Liver (tissue), 3 donors: ENCODE measurements around the gene IMPG1.

Experiments used
- CTCF ChIP-seq: fragments of 150-350 bp; IDR thresholded peaks from 2 replicates; pipeline ENCODE4 v1.5.1; 2017; ENCODE audit warnings: improper control_type of control experiment, low read depth, low read length; ENCODE audit not compliant: missing input control
- FOXA1 ChIP-seq: IDR thresholded peaks from 2 replicates; pipeline ENCODE4 v1.6.1; 2016; ENCODE audit warnings: antibody characterized with exemption
- SP1 ChIP-seq: IDR thresholded peaks from 2 replicates; pipeline ENCODE4 v1.6.1; 2018; ENCODE audit warnings: antibody characterized with exemption, mild to moderate bottlenecking
- donor health status: healthy.
- donor health status: healthy.

DNA sequence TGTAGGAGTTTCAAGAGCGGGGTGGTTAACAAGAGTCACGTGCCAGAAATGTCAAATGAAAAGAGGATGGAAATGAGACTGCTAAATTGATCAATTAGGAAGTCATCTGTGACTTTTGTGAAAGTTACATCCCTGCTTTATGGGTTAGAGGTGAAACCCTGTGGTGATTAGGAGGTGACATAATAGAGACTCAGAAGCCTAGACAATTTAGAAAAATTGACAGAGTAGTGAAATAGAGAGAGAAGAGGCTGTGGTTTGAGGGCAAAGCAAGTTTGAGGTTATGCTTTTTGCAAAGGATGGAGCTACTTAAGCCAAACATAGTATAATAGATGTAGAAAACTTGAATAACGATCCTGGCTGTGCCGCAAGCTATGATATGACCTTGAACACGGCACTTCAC, 71.8 kb downstream of the IMPG1 start:
- TF ChIP-seq FOXA1, result no peak
- TF ChIP-seq SP1, result no peak
- TF ChIP-seq CTCF, result no peak
